Endodermal cell (in vitro differentiated cells): Measurements from ENCODE around the gene KDM1B. TPM values are rescaled to one million over a fixed set of nuclear protein-coding genes. Genes with fewer than 3 reads are reported as not detected.
A peak's percentile ranks its signal among the peaks of the same experiment; 100 is the strongest.
"Not testable (repeated sequence)": the region's sequence is repeated elsewhere in the genome, so short reads cannot be mapped to it uniquely, and the experiment has no call there.

Experiments
- DNase-seq: peaks from one replicate; pipeline ENCODE4 v3.0.0-alpha.2; 2017
- H3K27ac ChIP-seq: 2 replicates; pipeline ENCODE4 v1.5.1; 2013; ENCODE audit warnings: mild to moderate bottlenecking, low read depth, low read length, moderate library complexity
- H3K27me3 ChIP-seq: 2 replicates; pipeline ENCODE4 v1.6.1; 2013; ENCODE audit warnings: mild to moderate bottlenecking, low read length, moderate library complexity; ENCODE audit not compliant: insufficient read depth, control insufficient read depth, poor library complexity, severe bottlenecking
- H3K36me3 ChIP-seq: 2 replicates; pipeline ENCODE4 v1.7.0; 2013; ENCODE audit warnings: mild to moderate bottlenecking, low read length, moderate library complexity; ENCODE audit not compliant: control insufficient read depth, insufficient read depth
- H3K4me1 ChIP-seq: one replicate; pipeline ENCODE4 v1.7.0; 2013; ENCODE audit warnings: low read length; ENCODE audit not compliant: control insufficient read depth, insufficient read depth
- H3K4me3 ChIP-seq: 2 replicates; pipeline ENCODE4 v1.5.1; 2013; ENCODE audit warnings: mild to moderate bottlenecking, low read length, moderate library complexity
- H3K9ac ChIP-seq: 2 replicates; pipeline ENCODE4 v1.6.1; 2013; ENCODE audit warnings: mild to moderate bottlenecking, low read length, moderate library complexity; ENCODE audit not compliant: poor library complexity, severe bottlenecking; ENCODE audit errors: extremely low read depth
- H3K9me3 ChIP-seq: 2 replicates; pipeline ENCODE4 v1.6.1; 2013; ENCODE audit warnings: mild to moderate bottlenecking, low read length, moderate library complexity; ENCODE audit not compliant: control insufficient read depth
- H3K27ac Mint-ChIP-seq: 2 replicates; pipeline ENCODE4 v1.8.0; 2020; ENCODE audit warnings: mixed read lengths
- H3K27me3 Mint-ChIP-seq: 2 replicates; pipeline ENCODE4 v1.8.0; 2021; ENCODE audit warnings: mild to moderate bottlenecking, mixed read lengths; ENCODE audit not compliant: insufficient read depth
- H3K36me3 Mint-ChIP-seq: 2 replicates; pipeline ENCODE4 v1.8.0; 2020; ENCODE audit warnings: low read depth, mixed read lengths
- H3K4me1 Mint-ChIP-seq: 2 replicates; pipeline ENCODE4 v1.8.0; 2020; ENCODE audit warnings: mixed read lengths
- H3K4me3 Mint-ChIP-seq: 2 replicates; pipeline ENCODE4 v1.8.0; 2020; ENCODE audit warnings: mild to moderate bottlenecking, moderate library complexity, mixed read lengths
- H3K9me3 Mint-ChIP-seq: 2 replicates; pipeline ENCODE4 v1.8.0; 2020; ENCODE audit warnings: mild to moderate bottlenecking, mixed read lengths
- CTCF ChIP-seq: fragments of 200-600 bp; sonication (generic); conservative IDR thresholded peaks from 2 replicates; pipeline ENCODE4 v1.5.0; 2021; ENCODE audit warnings: antibody characterized with exemption, mild to moderate bottlenecking
- WGBS, 2 experiments: methylation state at CpG; one replicate each; pipeline versions ENCODE4 v1.1.5 to v1.1.7; 2013; ENCODE audit warnings: missing lambda C conversion rate in 2 of 2, mixed read lengths in 1 of 2; ENCODE audit not compliant: insufficient coverage in 1 of 2, insufficient read length in 1 of 2; 5-methylcytosine and 5-hydroxymethylcytosine counted together
- total RNA-seq, 2 donors: library from RNA; stranded (reverse); fragmentation: NEBNext Ultra II Directional in 1 of 2; extraction: Animal tissue kit (Norgen Biotek cat#: 25700) in 1 of 2; gene quantifications; 2 replicates in 1 of 2; 3 replicates in 1 of 2; pipeline ENCODE4 v1.2.1, GENCODE V29; 2021

Gene KDM1B
- total RNA-seq, 2 donors from 2014 or later, result 7.7 to 9.3 TPM

GRCh38 chr6:18218233-18218632, 63.0 kb downstream of the KDM1B start:
- H3K4me3 Mint-ChIP-seq, result no peak overlapping the region
- Histone ChIP-seq H3K4me3 (no peak overlapping the region), H3K4me1 (no peaks in the 10 kb centered on the region), H3K36me3 (peaks cover 34% of the 10 kb centered on the region), H3K9me3 (no peaks in the 10 kb centered on the region), H3K27me3 (no peaks in the 10 kb centered on the region), H3K9ac (no peak overlapping the region), H3K27ac (no peak overlapping the region)
- 80 to 97% methylated on average over 3 of the region's 3 CpGs for WGBS, 2 experiments
- TF ChIP-seq CTCF, result no peak
- no peaks in the 10 kb centered on the region for H3K27me3 Mint-ChIP-seq
- H3K27ac Mint-ChIP-seq, result no peak overlapping the region
- H3K36me3 Mint-ChIP-seq, result peaks cover 68% of the 10 kb centered on the region
- no peaks in the 10 kb centered on the region for H3K9me3 Mint-ChIP-seq
- no peaks in the 10 kb centered on the region for H3K4me1 Mint-ChIP-seq
- DNase-seq, result no peak

- H3K27me3 ChIP-seq, result no peaks in the 10 kb centered on the region
- Mint-ChIP-seq H3K9me3 (no peaks in the 10 kb centered on the region), H3K27me3 (no peaks in the 10 kb centered on the region), H3K4me3 (no peak overlapping the region), H3K27ac (no peak overlapping the region), H3K36me3 (peaks cover 70% of the 10 kb centered on the region), H3K4me1 (no peaks in the 10 kb centered on the region)
- H3K4me1 ChIP-seq, result no peaks in the 10 kb centered on the region
- peaks cover 47% of the 10 kb centered on the region for H3K36me3 ChIP-seq
- DNase-seq, result no peak
- no peak for TF ChIP-seq CTCF
- H3K4me3 ChIP-seq, result no peak overlapping the region
- H3K9me3 ChIP-seq, result no peaks in the 10 kb centered on the region
- 81 to 94% methylated on average over 5 to 6 of the region's 7 CpGs for WGBS, 2 experiments
- no peak overlapping the region for H3K27ac ChIP-seq
- no peak overlapping the region for H3K9ac ChIP-seq
These were observed 64.4 kb downstream of the KDM1B start for GRCh38 chr6:18219591-18219990.

GRCh38 chr6:18221288-18221615, 66.0 kb downstream of the KDM1B start:
- H3K27ac ChIP-seq, result no peak overlapping the region
- H3K36me3 ChIP-seq, result peaks cover 63% of the 10 kb centered on the region
- no peak overlapping the region for H3K9ac ChIP-seq
- no peaks in the 10 kb centered on the region for H3K9me3 ChIP-seq
- no peak for TF ChIP-seq CTCF
- Mint-ChIP-seq H3K4me3 (no peak overlapping the region), H3K27me3 (no peaks in the 10 kb centered on the region), H3K27ac (peak overlapping the region; percentile 52), H3K4me1 (no peaks in the 10 kb centered on the region), H3K36me3 (peaks cover 70% of the 10 kb centered on the region), H3K9me3 (no peaks in the 10 kb centered on the region)
- H3K4me3 ChIP-seq, result no peak overlapping the region
- DNase-seq, result no peak
- no peaks in the 10 kb centered on the region for H3K4me1 ChIP-seq
- whole genome bisulfite sequencing, 2 experiments, result 89 to 94% methylated on average over 2 to 4 of the region's 4 CpGs
- H3K27me3 ChIP-seq, result no peaks in the 10 kb centered on the region

GRCh38 chr6:18226451-18227105, 71.4 kb downstream of the KDM1B start:
- Mint-ChIP-seq H3K36me3 (peaks cover 88% of the 10 kb centered on the region), H3K9me3 (peaks cover 43% of the 10 kb centered on the region)
- H3K4me1 ChIP-seq, H3K27ac Mint-ChIP-seq, H3K27ac ChIP-seq, H3K27me3 ChIP-seq, H3K9ac ChIP-seq, H3K4me3 Mint-ChIP-seq, H3K4me1 Mint-ChIP-seq, H3K27me3 Mint-ChIP-seq, H3K4me3 ChIP-seq, DNase-seq: not testable (repeated sequence)
- Histone ChIP-seq H3K9me3 (peaks cover 31% of the 10 kb centered on the region), H3K36me3 (peaks cover 78% of the 10 kb centered on the region)
- WGBS, 2 experiments, result 93 to 98% methylated on average over 4 to 5 of the region's 5 CpGs

GRCh38 chr6:18227166-18227565, 71.9 kb downstream of the KDM1B start:
- not testable (repeated sequence) for DNase-seq, H3K27ac Mint-ChIP-seq
- peaks cover 88% of the 10 kb centered on the region for H3K36me3 Mint-ChIP-seq

More at GRCh38 chr6:18227166-18227565, 71.9 kb downstream of the KDM1B start:
- not testable (repeated sequence) for H3K4me1 Mint-ChIP-seq, H3K27me3 Mint-ChIP-seq, H3K4me3 ChIP-seq, H3K4me3 Mint-ChIP-seq, H3K27me3 ChIP-seq, H3K27ac ChIP-seq, H3K9ac ChIP-seq, H3K4me1 ChIP-seq
- Histone ChIP-seq H3K9me3 (peaks cover 37% of the 10 kb centered on the region), H3K36me3 (peaks cover 77% of the 10 kb centered on the region)
- 98 to 100% methylated on average over 3 to 9 of the region's 9 CpGs for WGBS, 2 experiments
- peaks cover 49% of the 10 kb centered on the region for H3K9me3 Mint-ChIP-seq
